ENCODE measurements around the gene PRKCA. TPM values are rescaled to one million over a fixed set of nuclear protein-coding genes. Genes with fewer than 3 reads are reported as not detected.

Gene PRKCA
- total RNA-seq, 2 experiments from 2014 or later = 84.4 to 87.9 TPM

DNA sequence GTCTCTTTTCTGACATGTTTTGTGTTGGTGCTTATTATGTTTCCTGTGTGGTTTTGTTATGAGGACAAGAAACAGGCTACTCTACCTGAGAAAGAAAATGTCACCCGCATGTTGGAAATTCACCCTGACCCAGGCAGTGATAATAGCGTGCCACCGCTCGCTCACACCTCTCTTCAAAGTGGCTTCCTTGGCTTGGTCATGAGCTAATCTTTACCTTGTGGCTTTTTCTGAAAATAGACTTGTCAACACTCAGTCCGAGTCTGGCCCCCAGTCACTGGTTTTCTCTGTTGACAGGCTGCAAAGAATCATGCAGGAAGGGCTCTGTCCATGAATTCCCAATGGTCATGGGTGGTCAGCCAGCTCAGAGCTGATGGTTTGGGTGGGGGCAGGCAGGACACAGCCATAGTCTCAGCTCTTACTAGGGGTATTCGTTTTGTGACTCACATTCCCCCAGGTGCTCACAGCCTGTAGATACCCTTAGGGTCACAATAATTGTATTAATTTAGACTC lies 411.2 kb downstream of the PRKCA start:
- peaks cover 52% of the 10 kb centered on the region for H3K4me1 Mint-ChIP-seq (ENCODE audit: low read depth)
- CTCF ChIA-PET = interaction anchor here (1.0 to 1.5 kb wide), 3 partner anchors 12 to 459 kb away, joined by 3 to 4 read pairs (median 3); no protein-coding TSS in a partner anchor
- POLR2A ChIA-PET = no interaction called here

DNA sequence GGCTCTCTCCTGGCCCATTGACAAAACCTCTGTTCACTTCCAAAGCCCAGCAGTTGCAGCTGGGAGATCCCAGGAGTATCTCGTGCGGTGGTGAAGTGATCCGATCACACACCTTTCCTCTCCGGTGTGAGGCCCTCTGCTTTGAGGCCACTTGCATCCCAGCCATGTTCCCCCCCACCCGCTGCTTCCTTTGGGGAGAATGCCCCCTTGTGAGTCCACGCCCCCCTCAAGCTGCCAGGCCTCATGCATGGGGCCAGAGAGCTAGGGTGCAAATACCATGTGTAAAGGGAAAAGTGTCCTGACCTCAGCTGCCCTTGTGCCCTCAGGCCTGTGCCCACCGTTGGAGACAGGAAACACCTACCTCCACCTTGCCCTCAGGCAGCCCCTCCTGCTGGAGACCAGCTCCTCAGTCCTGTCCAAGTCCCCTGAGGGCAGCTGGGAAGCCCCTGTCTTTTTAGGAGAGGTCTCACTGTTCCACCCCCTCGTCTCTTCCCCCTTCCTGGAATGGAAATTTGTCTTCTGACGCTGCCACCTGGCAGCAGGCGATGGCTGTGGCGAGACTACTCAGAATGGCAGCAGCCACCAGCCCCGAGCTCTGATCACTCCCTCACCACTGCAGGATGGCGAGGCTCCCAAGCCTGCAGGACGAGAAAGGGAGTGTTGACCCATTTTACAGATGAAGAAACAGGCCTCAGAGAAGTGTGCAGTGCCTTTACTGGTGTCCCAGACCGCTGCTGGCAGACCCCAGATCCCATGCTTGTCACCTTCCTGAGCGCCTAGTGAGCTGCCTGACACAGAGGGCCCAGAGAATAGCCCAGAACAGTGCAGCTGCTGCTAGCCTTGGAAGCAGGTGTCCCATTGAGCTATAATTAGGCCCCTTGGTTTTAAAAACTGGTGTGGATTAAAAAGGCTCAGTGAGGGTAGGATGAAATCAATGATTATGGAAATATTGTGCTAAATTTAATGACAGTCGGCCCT lies 411.9 kb downstream of the PRKCA start:
- ChIA-PET CTCF (interaction anchor here (0.6 to 1.5 kb wide), 6 partner anchors 12 to 514 kb away, joined by 3 to 5 read pairs (median 3); no protein-coding TSS in a partner anchor), POLR2A (interaction anchor here (0.9 kb wide), 1 partner anchor 9 kb away, joined by 3 read pairs; no protein-coding TSS in a partner anchor)
- intact Hi-C loops (cut with micrococcal nuclease) = no loop called here
- DNase-seq = no peak
- Mint-ChIP-seq H3K9me3 (no peaks in the 10 kb centered on the region), H3K36me3 (ENCODE audit: low read depth) (peaks cover 43% of the 10 kb centered on the region), H3K4me1 (ENCODE audit: low read depth) (peaks cover 52% of the 10 kb centered on the region), H3K4me3 (no peak overlapping the region), H3K27ac (peak overlapping the region; percentile 83), H3K27me3 (no peaks in the 10 kb centered on the region)
- TF ChIP-seq, protein P1, sequence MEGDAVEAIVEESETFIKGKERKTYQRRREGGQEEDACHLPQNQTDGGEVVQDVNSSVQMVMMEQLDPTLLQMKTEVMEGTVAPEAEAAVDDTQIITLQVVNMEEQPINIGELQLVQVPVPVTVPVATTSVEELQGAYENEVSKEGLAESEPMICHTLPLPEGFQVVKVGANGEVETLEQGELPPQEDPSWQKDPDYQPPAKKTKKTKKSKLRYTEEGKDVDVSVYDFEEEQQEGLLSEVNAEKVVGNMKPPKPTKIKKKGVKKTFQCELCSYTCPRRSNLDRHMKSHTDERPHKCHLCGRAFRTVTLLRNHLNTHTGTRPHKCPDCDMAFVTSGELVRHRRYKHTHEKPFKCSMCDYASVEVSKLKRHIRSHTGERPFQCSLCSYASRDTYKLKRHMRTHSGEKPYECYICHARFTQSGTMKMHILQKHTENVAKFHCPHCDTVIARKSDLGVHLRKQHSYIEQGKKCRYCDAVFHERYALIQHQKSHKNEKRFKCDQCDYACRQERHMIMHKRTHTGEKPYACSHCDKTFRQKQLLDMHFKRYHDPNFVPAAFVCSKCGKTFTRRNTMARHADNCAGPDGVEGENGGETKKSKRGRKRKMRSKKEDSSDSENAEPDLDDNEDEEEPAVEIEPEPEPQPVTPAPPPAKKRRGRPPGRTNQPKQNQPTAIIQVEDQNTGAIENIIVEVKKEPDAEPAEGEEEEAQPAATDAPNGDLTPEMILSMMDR (IDR thresholded peaks at IDR 0.05) = no peak
- no peak for ATAC-seq

More for the DNA sequence above, 411.2 kb downstream of the PRKCA start:
- Mint-ChIP-seq H3K4me3 (no peak overlapping the region), H3K27me3 (no peaks in the 10 kb centered on the region), H3K36me3 (ENCODE audit: low read depth) (peaks cover 43% of the 10 kb centered on the region), H3K27ac (peak overlapping the region; percentile 83), H3K9me3 (no peaks in the 10 kb centered on the region)
- DNase-seq (peak; percentile 71), ATAC-seq (peak; percentile 69)
- TF ChIP-seq, protein P1 (IDR thresholded peaks at IDR 0.05) = no peak
- intact Hi-C loops (cut with micrococcal nuclease) = no loop called here

DNA sequence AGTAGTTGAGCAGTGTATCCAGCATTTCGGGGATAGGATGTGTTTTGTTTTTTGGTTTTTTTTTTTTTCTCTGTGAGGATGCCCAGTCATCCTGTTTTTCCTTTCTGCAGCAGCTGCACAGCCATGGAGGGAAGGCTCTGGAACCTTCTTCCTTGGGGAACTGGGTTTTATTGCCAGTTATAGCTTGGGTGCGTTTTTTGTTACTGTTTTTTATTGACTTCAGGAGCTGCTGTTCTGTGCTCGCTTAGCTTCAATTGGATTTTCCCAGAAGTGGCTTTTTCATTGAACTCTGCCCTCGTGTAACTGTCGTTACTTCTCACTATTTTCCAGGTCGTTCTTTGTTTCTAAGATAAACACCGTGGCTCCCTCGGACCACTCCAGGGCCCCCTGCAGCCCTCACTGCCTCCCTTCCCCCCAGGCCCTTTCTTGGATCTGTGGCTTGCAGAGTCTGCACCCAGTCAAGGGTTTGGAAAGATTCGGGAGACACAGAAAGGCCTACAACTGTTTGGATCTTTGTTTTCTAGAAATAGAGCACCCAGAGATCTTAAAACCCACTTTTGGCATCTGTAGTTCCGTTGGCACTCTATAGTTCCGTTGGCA lies 412.8 kb downstream of the PRKCA start:
- ATAC-seq (no peak), DNase-seq (no peak)
- CTCF ChIA-PET = interaction anchor here (0.7 to 1.5 kb wide), 4 partner anchors 11 to 515 kb away, joined by 3 to 5 read pairs (median 4); no protein-coding TSS in a partner anchor
- H3K4me1 Mint-ChIP-seq (ENCODE audit: low read depth) = peaks cover 47% of the 10 kb centered on the region
- intact Hi-C loops (cut with micrococcal nuclease) = no loop called here
- H3K9me3 Mint-ChIP-seq = no peaks in the 10 kb centered on the region
- H3K27ac Mint-ChIP-seq = peak overlapping the region; percentile 83
- POLR2A ChIA-PET = interaction anchor here (0.6 kb wide), 1 partner anchor 9 kb away, joined by 4 read pairs; no protein-coding TSS in a partner anchor
- no peaks in the 10 kb centered on the region for H3K27me3 Mint-ChIP-seq
- TF ChIP-seq, protein P1 (IDR thresholded peaks at IDR 0.05) = no peak
- H3K36me3 Mint-ChIP-seq (ENCODE audit: low read depth) = peaks cover 38% of the 10 kb centered on the region
- no peak overlapping the region for H3K4me3 Mint-ChIP-seq

GRCh38 chr17:66715745-66716156 lies 413.3 kb downstream of the PRKCA start:
- Mint-ChIP-seq H3K27me3 (no peaks in the 10 kb centered on the region), H3K4me1 (ENCODE audit: low read depth) (peaks cover 43% of the 10 kb centered on the region), H3K36me3 (ENCODE audit: low read depth) (peaks cover 35% of the 10 kb centered on the region), H3K9me3 (no peaks in the 10 kb centered on the region), H3K27ac (no peak overlapping the region), H3K4me3 (no peak overlapping the region)
- DNase-seq = no peak
- TF ChIP-seq, protein P1 (IDR thresholded peaks at IDR 0.05) = peak; percentile 66
- peak; percentile 35 for ATAC-seq
- ChIA-PET POLR2A (interaction anchor here (0.6 kb wide), 1 partner anchor 10 kb away, joined by 4 read pairs; no protein-coding TSS in a partner anchor), CTCF (interaction anchor here (1.0 kb wide), 2 partner anchors 10 to 515 kb away, joined by 3 to 5 read pairs; no protein-coding TSS in a partner anchor)
- intact Hi-C loops (cut with micrococcal nuclease) = no loop called here
